GM12892 (cell line): ENCODE data around the gene CMTR1.
"Not testable (repeated sequence)": the region's sequence is repeated elsewhere in the genome, so short reads cannot be mapped to it uniquely, and the experiment has no call there.

Source experiments
- DNase-seq: peaks from one replicate; pipeline ENCODE4 v3.0.0; 2011; ENCODE audit not compliant: insufficient read length
- FAIRE-seq: peaks from 2 replicates; lab custom pipeline; 2011; peaks lifted over from hg19 to GRCh38; lab: Jason Lieb, UNC
- POLR2A ChIP-seq: IDR thresholded peaks from 2 replicates; pipeline ENCODE4 v1.6.1; 2011; ENCODE audit warnings: low read depth, low read length, control low read depth
- POLR2AphosphoS5 ChIP-seq: IDR thresholded peaks from 2 replicates; pipeline ENCODE4 v1.6.1; 2011; ENCODE audit warnings: low read depth, low read length, control low read depth
- TAF1 ChIP-seq: IDR thresholded peaks from 2 replicates; pipeline ENCODE4 v1.6.1; 2011; ENCODE audit warnings: low read depth, mild to moderate bottlenecking, control low read depth, low read length, borderline replicate concordance

CMTR1 gene

GRCh38 chr6:37442416-37443215, 9.6 kb downstream of the CMTR1 start:
- TF ChIP-seq POLR2A: no peak
- TF ChIP-seq POLR2AphosphoS5: no peak
- no peak for TF ChIP-seq TAF1
- no peak for DNase-seq
- FAIRE-seq: no peak

- not testable (repeated sequence) for FAIRE-seq, DNase-seq
Observed at GRCh38 chr6:37443216-37443542, 10.2 kb downstream of the CMTR1 start.

- FAIRE-seq (no peak), DNase-seq (no peak)
- TF ChIP-seq POLR2A (no peak), POLR2AphosphoS5 (no peak), TAF1 (no peak)
Observed at GRCh38 chr6:37449984-37450383, 17.0 kb downstream of the CMTR1 start.

- DNase-seq (no peak), FAIRE-seq (no peak)
- TF ChIP-seq TAF1: no peak
- no peak for TF ChIP-seq POLR2AphosphoS5
- TF ChIP-seq POLR2A: no peak
Observed at GRCh38 chr6:37451441-37452193, 18.6 kb downstream of the CMTR1 start.

GRCh38 chr6:37452522-37452921, 19.5 kb downstream of the CMTR1 start:
- DNase-seq (no peak), FAIRE-seq (no peak)
- TF ChIP-seq TAF1 (no peak), POLR2A (no peak), POLR2AphosphoS5 (no peak)

- no peak for DNase-seq
- FAIRE-seq: no peak
- TF ChIP-seq POLR2A (no peak), TAF1 (no peak), POLR2AphosphoS5 (no peak)
Observed at GRCh38 chr6:37454420-37455140, 21.6 kb downstream of the CMTR1 start.

GRCh38 chr6:37456126-37456525, 23.1 kb downstream of the CMTR1 start:
- DNase-seq (no peak), FAIRE-seq (no peak)

DNA sequence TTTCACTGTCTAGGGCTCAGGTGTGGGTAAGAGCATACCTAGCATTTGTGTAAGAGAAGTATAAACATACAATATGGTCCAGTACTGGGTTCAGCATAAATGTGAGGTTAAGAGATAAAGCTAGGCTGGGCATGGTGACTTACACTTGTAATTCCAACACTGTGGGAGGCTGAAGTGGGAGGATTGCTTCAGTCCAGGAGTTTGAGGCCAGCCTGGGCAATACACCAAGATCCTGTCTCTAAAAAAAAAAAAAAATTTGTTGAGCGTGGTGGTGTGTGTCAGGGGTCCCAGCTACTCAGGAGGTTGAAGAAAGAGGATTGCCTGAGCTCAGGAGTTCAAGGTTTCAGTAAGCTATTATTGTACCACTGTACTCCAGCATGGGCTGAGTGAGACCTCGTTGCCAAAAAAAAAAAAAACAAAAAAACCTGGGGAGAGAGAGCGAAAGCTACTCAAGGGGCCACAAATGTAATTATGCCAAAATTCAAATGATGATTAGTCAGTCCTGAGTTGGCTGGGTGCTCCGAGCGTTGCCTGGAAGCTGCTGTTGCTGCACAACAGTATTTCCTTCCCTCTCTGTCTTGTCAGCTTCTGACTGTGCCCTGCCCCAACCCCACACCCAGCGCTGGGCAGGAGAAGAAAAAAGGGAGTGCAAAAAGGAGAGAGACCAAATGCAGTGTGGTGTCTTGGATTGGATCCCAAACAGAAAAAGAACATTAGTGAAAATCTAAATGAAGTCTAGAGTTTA, 24.0 kb downstream of the CMTR1 start:
- no peak for DNase-seq
- no peak for FAIRE-seq
- TF ChIP-seq POLR2AphosphoS5 (no peak), POLR2A (no peak), TAF1 (no peak)

More at GRCh38 chr6:37456126-37456525, 23.1 kb downstream of the CMTR1 start:
- TF ChIP-seq POLR2A (no peak), TAF1 (no peak), POLR2AphosphoS5 (no peak)

DNA sequence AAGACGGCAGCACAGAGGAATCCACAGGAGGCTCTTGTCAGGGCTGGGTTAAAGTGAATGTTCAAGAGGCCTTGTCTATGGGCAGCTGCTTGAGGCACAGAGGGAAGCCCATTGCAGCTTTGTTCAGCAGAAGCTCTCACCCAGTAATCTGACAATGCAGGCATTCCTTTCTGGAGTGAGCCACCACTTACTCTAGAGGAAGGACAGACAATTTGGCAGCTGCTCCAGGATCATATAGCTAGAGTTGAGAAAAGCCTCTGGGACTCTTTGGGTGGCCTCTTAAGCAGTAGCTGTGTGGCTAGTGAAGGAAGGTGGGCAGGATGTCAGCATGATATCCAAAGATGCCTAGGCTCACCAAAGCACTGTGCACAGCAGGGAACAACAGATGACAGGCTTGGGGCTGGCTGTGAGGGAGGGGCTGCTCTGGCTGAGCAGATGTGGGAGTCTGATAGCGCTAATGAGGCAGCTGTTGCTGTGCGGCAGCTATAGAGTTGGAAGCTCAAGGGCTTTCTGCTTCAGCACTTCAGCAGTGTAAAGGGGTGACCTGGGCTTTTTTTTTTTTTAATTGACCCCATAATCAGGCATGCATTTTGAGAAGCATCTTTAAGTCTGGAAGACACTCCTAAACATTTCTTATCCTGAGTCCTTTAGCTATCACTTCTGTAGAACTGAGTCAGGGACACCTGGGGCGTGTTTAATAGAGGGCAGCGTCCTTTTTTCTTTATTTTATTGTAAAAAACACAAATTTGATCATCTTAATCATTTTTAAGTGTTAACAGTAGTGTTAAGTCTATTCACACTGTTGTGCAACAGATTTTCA, 27.2 kb downstream of the CMTR1 start:
- FAIRE-seq (no peak), DNase-seq (no peak)
- no peak for TF ChIP-seq POLR2AphosphoS5
- TF ChIP-seq TAF1: no peak
- no peak for TF ChIP-seq POLR2A

- TF ChIP-seq POLR2AphosphoS5 (no peak), TAF1 (no peak), POLR2A (no peak)
Observed at GRCh38 chr6:37460805-37461204, 27.8 kb downstream of the CMTR1 start.

DNA sequence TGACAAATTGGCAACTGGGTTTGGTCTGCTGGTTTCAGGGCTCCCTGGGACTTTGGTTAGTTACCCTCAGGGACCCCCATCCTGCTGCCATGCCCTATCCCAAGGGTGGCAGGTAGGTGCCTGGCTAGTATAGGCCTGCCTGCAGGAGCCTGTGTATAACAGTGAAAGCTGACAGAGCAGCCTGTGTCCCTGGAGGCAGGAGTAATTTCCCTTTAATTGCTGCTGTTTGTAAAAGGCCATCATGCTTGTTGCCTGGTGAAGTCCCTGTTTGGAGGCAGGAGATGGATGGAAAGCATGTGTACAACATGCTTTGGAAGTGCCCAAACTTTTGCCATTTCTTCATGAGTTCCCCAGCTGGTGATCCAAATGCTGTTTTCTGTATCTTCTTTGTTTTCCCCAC, 30.1 kb downstream of the CMTR1 start:
- TF ChIP-seq TAF1 (no peak), POLR2AphosphoS5 (no peak), POLR2A (no peak)
- FAIRE-seq (no peak), DNase-seq (no peak)

More at GRCh38 chr6:37460805-37461204, 27.8 kb downstream of the CMTR1 start:
- FAIRE-seq (no peak), DNase-seq (no peak)
